ENCODE data around the gene RASSF5. TPM values are rescaled to one million over a fixed set of nuclear protein-coding genes. Genes with fewer than 3 reads are reported as not detected.

RASSF5 gene
- total RNA-seq, 4 donors from 2014 or later = 4.6 to 14.0 (median 7.8) TPM

DNA sequence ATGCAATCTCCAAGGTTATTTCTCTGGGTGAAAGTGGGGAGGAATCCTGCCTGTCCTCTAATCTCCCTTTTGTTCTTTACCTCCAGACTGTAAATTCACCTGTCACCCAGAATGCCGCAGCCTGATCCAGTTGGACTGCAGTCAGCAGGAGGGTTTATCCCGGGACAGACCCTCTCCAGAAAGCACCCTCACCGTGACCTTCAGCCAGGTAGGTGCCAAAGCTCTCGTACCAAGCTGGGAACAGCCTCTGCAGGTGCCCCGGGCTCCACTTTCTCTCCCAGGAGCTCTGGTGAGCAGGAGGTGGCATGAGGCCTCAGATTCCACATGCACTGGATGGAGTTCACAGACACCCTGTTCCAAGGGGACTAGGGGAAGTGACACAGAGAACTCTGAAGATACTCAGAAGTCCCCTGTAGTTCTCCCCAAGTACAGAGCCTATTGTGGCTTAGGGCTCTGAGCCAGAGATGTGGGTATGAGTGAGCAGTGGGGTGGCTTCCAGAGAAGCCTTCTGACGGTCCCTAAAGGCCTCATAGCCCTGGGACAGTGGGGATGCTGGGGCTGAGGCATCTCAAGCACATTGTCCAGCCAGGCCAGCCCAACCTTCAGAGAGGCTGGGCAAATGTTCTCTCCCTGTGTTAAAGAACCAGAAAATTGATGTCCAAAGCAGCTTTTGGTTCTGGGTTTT, 30.9 kb downstream of the RASSF5 start:
- no peak overlapping the region for H3K4me3 ChIP-seq
- in situ Hi-C loops (cut with MboI; ENCODE audit: low pct_ligation_motif_present in 1 of 4, low pct_unique_long_range_greater_than_20kb in 1 of 4, low sequenced_read_pairs in 3 of 4) (no loop called here), intact Hi-C loops (cut with DNase I; ENCODE audit: low total_unique reads) (no loop called here)
- H3K27me3 ChIP-seq = no peaks in the 10 kb centered on the region
- H3K27ac ChIP-seq = no peak overlapping the region
- WGBS, 2 donors (ENCODE audit: low coverage in 1 of 2) = 70 to 71% methylated on average over 2 to 6 of the region's 6 CpGs
- TF ChIP-seq POLR2AphosphoS5 (IDR thresholded peaks at IDR 0.05) = no peak
- no peak for TF ChIP-seq CTCF (IDR thresholded peaks at IDR 0.05)
- no peak for TF ChIP-seq POLR2A (IDR thresholded peaks at IDR 0.05)
- no peak for TF ChIP-seq EP300 (IDR thresholded peaks at IDR 0.05; ENCODE audit: low read depth)
- H3K9me3 ChIP-seq = no peaks in the 10 kb centered on the region
- peaks cover 4 to 14% (median 12%) of the 10 kb centered on the region in 4 donors for H3K4me1 ChIP-seq
- no peak for DNase-seq
- no peaks in the 10 kb centered on the region for H3K36me3 ChIP-seq

DNA sequence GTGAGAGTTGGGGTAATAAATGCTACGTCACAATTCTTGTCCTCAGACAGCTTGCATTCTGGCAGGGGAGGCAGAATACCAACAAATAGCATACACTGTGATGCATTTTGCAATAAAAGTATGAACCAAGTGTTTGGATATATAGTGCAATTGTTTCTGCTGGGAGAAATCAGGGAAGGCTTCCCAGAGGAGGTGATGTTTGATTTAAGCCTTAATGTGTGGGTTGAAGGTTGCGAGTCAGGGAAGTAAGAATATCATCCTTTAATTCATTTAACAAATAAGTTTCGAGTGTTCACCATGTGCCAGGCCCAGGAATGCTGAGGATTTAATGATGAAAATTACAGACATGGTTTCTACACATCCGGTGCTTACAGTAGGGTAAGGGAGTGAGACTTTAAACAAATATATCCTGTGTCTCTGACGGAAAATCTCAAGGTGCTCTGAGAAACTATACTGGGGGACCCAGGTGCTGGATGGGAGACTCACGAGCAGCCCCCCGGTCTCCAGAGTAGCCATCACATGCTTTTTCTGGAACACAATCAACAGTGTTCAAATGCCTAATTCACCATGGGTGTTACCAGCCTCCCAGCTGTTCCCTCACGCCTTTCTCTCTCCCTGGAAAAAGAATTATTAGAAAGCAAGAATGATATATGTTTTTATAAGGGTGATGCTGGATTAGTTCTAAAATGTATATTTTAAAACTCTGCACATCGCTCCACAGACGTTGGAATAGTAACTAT, 31.7 kb downstream of the RASSF5 start:
- intact Hi-C loops (cut with DNase I; ENCODE audit: low total_unique reads) (no loop called here), in situ Hi-C loops (cut with MboI; ENCODE audit: low pct_ligation_motif_present in 1 of 4, low pct_unique_long_range_greater_than_20kb in 1 of 4, low sequenced_read_pairs in 3 of 4) (no loop called here)
- DNase-seq = no peak
- Histone ChIP-seq H3K4me1 (peaks cover 4 to 14% (median 12%) of the 10 kb centered on the region in 4 donors), H3K27me3 (no peaks in the 10 kb centered on the region), H3K9me3 (no peaks in the 10 kb centered on the region), H3K36me3 (no peaks in the 10 kb centered on the region), H3K4me3 (no peak overlapping the region), H3K27ac (no peak overlapping the region)
- TF ChIP-seq POLR2AphosphoS5 (IDR thresholded peaks at IDR 0.05) = no peak
- no peak for TF ChIP-seq CTCF (IDR thresholded peaks at IDR 0.05)
- TF ChIP-seq EP300 (IDR thresholded peaks at IDR 0.05; ENCODE audit: low read depth) = no peak
- no peak for TF ChIP-seq POLR2A (IDR thresholded peaks at IDR 0.05)
- 86 to 87% methylated on average over 10 of the region's 10 CpGs for WGBS, 2 donors (ENCODE audit: low coverage in 1 of 2)

DNA sequence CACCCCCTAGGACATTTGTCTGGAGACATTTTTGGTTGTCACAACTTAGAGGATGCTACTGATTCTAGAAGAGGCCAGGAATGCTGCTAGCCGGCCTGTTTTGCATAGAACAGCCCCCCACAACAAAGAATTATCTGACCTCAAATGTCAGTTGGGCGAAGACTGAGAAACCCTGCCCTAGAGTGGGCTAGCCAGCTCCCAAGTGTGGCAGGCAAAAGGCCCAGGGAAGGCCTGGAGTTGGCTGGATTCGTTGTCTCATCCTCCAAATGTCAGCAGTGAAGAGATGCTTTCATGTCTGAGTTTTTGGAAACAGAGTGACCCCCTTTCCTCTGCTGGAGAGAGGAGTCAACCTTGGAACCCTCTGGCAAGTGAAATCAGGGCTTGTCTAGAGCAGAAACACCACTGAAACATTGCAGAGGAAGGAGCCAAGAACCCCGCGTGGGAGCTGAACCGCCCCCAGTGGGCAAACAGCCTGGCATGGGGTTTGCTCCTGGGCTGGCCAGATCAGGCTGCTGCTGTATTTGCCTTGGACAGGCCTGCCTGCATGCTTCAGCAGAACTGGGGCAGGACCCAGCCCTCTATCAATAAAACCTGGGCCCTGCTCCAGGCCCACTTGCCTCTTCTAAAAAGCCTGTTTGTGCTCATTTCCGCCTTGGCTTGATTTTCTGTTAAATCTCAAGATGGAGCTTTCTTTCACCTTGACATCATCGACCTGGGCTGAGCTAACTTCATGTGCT, 32.9 kb downstream of the RASSF5 start:
- intact Hi-C loops (cut with DNase I; ENCODE audit: low total_unique reads) (no loop called here), in situ Hi-C loops (cut with MboI; ENCODE audit: low pct_ligation_motif_present in 1 of 4, low pct_unique_long_range_greater_than_20kb in 1 of 4, low sequenced_read_pairs in 3 of 4) (loop anchor here in 1 of 4 donors (5.0 kb wide), 1 partner anchor 42 kb away; no protein-coding TSS in a partner anchor)
- Histone ChIP-seq H3K9me3 (no peaks in the 10 kb centered on the region), H3K27ac (peak overlapping the region; percentile 21 to 50 (median 46)), H3K4me1 (peaks cover 4 to 14% (median 12%) of the 10 kb centered on the region in 4 donors), H3K36me3 (no peaks in the 10 kb centered on the region), H3K27me3 (no peaks in the 10 kb centered on the region), H3K4me3 (no peak overlapping the region)
- WGBS, 2 donors (ENCODE audit: low coverage in 1 of 2) = 0 to 46% methylated on average over 1 to 8 of the region's 8 CpGs
- no peak for TF ChIP-seq POLR2A (IDR thresholded peaks at IDR 0.05)
- no peak for TF ChIP-seq EP300 (IDR thresholded peaks at IDR 0.05; ENCODE audit: low read depth)
- no peak for TF ChIP-seq POLR2AphosphoS5 (IDR thresholded peaks at IDR 0.05)
- TF ChIP-seq CTCF (IDR thresholded peaks at IDR 0.05) = no peak
- DNase-seq = peak; percentile 76

All from transverse colon (tissue), 4 donors.